ENCODE data around the gene SRMS. TPM values are rescaled to one million over a fixed set of nuclear protein-coding genes. Genes with fewer than 3 reads are reported as not detected.
A peak's percentile ranks its signal among the peaks of the same experiment; 100 is the strongest.

Gene SRMS
- total and polyA plus RNA-seq, 2 of the 13 experiments (the other 11 are each of a cell fraction or from before 2014, with no cell fraction given), result not detected

GRCh38 chr20:63580796-63581461, 33.4 kb upstream of the SRMS start (continued):
- no peak for TF ChIP-seq PRMT3 (CRISPR knock-in tag; IDR thresholded peaks at IDR 0.05; ENCODE audit: borderline replicate concordance, low read depth)
- TF ChIP-seq PCBP1 (IDR thresholded peaks at IDR 0.05; ENCODE audit: borderline replicate concordance, low read depth, low read length), result no peak
- 0 out of 2 replicates have a peak, but pooled peaks have one; percentile 28 for TF ChIP-seq NFIB (CRISPR knock-in tag; IDR thresholded peaks at IDR 0.05; ENCODE audit: borderline replicate concordance)
- no peak for TF ChIP-seq ZNF317 (CRISPR knock-in tag; IDR thresholded peaks at IDR 0.05)
- 0 out of 2 replicates have a peak, but pooled peaks have one; percentile 27 for TF ChIP-seq ZNF263 (CRISPR knock-in tag; IDR thresholded peaks at IDR 0.05)
- TF ChIP-seq NR3C1 (CRISPR knock-in tag; IDR thresholded peaks at IDR 0.05), result no peak
- no peak for TF ChIP-seq GPN1 (CRISPR knock-in tag; IDR thresholded peaks at IDR 0.05; ENCODE audit: borderline replicate concordance)
- no peak for TF ChIP-seq ZFY (CRISPR knock-in tag; IDR thresholded peaks at IDR 0.05)
- TF ChIP-seq GATAD2A (CRISPR knock-in tag; IDR thresholded peaks at IDR 0.05), result peak; percentile 61
- TF ChIP-seq ZFX (CRISPR knock-in tag; IDR thresholded peaks at IDR 0.05; ENCODE audit: low read depth), result 0 out of 2 replicates have a peak, but pooled peaks have one; percentile 24
- TF ChIP-seq ZNF12 (CRISPR knock-in tag; IDR thresholded peaks at IDR 0.05), result peak; percentile 58; the same call in 1 of the 2 replicates
- TF ChIP-seq ZSCAN9 (CRISPR knock-in tag; IDR thresholded peaks at IDR 0.05; ENCODE audit: borderline replicate concordance), result 0 out of 2 replicates have a peak, but pooled peaks have one; percentile 26
- no peak for TF ChIP-seq SOX13 (IDR thresholded peaks at IDR 0.05)
- TF ChIP-seq SOX13 (CRISPR knock-in tag; conservative IDR thresholded peaks at IDR 0.05 in 1 of 2, IDR thresholded peaks at IDR 0.05 in 1 of 2), result no peak; a peak in 1 of 4 replicates
- TF ChIP-seq ZNF609 (CRISPR knock-in tag; IDR thresholded peaks at IDR 0.05; ENCODE audit: borderline replicate concordance), result 0 out of 2 replicates have a peak, but pooled peaks have one; percentile 12
- TF ChIP-seq MAFK (conservative IDR thresholded peaks at IDR 0.05 in 1 of 2, IDR thresholded peaks at IDR 0.05 in 1 of 2; ENCODE audit: low read length in 2 of 2), result no peak
- peak; percentile 21; the same call in 1 of the 2 replicates for TF ChIP-seq ZNF143 (CRISPR knock-in tag; IDR thresholded peaks at IDR 0.05)
- no peak for TF ChIP-seq ETV6 (CRISPR knock-in tag; conservative IDR thresholded peaks at IDR 0.05)
- peak; percentile 57; the same call in 1 of the 2 replicates for TF ChIP-seq ZNF614 (CRISPR knock-in tag; IDR thresholded peaks at IDR 0.05; ENCODE audit: borderline replicate concordance)
- TF ChIP-seq, protein P1, sequence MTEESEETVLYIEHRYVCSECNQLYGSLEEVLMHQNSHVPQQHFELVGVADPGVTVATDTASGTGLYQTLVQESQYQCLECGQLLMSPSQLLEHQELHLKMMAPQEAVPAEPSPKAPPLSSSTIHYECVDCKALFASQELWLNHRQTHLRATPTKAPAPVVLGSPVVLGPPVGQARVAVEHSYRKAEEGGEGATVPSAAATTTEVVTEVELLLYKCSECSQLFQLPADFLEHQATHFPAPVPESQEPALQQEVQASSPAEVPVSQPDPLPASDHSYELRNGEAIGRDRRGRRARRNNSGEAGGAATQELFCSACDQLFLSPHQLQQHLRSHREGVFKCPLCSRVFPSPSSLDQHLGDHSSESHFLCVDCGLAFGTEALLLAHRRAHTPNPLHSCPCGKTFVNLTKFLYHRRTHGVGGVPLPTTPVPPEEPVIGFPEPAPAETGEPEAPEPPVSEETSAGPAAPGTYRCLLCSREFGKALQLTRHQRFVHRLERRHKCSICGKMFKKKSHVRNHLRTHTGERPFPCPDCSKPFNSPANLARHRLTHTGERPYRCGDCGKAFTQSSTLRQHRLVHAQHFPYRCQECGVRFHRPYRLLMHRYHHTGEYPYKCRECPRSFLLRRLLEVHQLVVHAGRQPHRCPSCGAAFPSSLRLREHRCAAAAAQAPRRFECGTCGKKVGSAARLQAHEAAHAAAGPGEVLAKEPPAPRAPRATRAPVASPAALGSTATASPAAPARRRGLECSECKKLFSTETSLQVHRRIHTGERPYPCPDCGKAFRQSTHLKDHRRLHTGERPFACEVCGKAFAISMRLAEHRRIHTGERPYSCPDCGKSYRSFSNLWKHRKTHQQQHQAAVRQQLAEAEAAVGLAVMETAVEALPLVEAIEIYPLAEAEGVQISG (CRISPR knock-in tag; IDR thresholded peaks at IDR 0.05), result peak; percentile 39; the same call in 1 of the 2 replicates
- no peak for TF ChIP-seq KAT2B (IDR thresholded peaks at IDR 0.05; ENCODE audit: borderline replicate concordance, low read depth, low read length)
- no peak for TF ChIP-seq NR2F1 (CRISPR knock-in tag; IDR thresholded peaks at IDR 0.05)
- TF ChIP-seq STAT5B (CRISPR knock-in tag; IDR thresholded peaks at IDR 0.05), result no peak
- TF ChIP-seq POLR2A (IDR thresholded peaks at IDR 0.05; ENCODE audit: insufficient read depth in 1 of 2, low read depth in 2 of 2, low read length in 2 of 2), result no peak
